SKM-1 (cell line): ENCODE results near the gene UCK1.
"Not testable (repeated sequence)": the region's sequence is repeated elsewhere in the genome, so short reads cannot be mapped to it uniquely, and the experiment has no call there.

ENCODE experiments used
- DNase-seq: peaks from one replicate; lab custom pipeline; 2025; ENCODE audit not compliant: unreplicated experiment; lab: John Stamatoyannopoulos, UW

The UCK1 gene

DNA sequence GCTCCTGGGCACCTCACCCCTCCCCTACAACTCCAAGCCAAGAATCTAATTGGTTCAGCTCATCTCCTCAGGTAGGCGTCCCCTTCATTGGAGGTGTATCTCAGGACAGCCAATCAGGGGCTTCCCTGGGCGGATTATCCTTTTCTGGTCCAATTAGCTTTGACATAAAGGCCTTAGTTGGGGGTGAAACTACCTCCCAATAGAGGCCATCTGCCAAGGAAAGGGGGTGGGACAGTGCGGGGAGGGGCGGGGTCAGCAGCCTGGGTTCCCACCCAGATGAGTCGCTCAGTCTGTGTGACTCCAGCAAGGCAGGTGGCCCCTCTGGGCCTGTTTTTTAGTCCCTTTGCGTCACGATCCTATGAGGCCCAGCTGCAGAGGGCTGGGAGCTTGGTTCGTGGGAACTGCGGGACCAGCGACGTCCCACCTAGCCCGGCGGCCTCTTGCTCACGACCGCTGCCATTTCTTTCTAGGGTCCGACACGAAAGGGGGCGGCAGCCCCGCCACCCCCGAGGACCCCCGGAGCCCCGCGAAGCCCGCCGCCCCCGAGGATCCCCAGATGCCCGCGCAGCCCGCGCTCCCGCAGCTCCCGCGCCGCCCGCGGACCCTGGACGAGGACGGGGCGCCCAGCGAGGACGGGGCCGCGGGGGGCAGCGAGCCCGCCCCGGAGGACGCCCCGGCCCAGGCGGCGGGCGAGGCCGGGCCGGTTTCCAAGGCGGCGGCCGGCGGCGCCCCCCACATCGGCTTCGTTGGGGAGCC, 23.2 kb upstream of the UCK1 start:
- DNase-seq, result no peak

DNA sequence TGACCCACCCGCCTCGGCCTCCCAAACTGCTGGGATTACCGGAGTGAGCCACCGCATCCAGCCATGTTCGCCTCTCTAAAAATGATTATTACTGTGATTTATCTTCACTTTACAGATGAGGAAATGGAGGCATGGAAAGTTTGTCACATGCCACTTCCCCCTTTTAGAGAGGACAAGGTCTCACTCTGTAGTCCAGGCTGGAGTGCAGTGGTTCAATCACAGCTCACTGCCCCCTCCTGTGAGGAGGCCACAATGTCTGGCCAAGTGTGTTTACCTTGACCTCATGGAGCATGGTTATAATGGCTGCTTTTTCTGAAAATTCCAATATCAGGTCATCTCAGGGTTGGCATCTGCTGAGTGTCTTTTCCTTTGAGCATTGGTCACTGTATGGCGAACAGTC, 21.0 kb upstream of the UCK1 start:
- DNase-seq, result no peak

DNA sequence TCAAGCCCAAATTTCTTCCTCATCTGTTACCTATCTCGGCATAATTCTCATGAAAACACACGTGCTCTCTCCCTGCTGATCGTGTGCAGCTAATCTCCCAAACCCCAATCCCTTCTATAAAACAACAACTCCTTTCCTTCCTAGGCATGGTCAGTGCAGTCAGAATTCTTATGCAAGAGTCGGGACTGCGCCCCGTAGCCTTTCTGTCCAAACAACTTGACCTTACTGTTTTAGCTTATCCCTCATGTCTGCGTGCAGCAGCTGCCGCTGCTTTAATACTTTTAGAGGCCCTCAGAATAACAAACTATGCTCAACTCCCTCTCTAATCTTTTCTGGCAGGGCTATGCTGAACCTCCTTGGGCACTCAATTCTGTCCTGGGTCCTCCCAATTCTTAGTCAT, 19.4 kb upstream of the UCK1 start:
- not testable (repeated sequence) for DNase-seq

DNA sequence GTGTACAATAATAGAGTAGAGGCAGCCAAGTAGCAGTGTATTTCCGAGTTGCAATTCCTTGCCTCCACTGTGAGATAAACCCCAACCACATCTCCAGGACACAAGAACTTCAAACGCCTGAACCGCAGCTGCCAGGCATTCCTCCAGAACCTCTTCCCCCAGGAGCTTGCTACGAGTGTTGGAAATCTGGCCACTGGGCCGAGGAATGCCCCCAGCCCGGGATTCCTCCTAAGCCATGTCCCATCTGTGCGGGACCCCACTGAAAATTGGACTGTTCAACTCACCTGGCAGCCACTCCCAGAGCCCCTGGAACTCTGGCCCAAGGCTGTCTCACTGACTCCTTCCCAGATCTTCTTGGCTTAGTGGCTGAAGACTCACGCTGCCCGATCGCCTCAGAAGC, 18.1 kb upstream of the UCK1 start:
- DNase-seq, result not testable (repeated sequence)

DNA sequence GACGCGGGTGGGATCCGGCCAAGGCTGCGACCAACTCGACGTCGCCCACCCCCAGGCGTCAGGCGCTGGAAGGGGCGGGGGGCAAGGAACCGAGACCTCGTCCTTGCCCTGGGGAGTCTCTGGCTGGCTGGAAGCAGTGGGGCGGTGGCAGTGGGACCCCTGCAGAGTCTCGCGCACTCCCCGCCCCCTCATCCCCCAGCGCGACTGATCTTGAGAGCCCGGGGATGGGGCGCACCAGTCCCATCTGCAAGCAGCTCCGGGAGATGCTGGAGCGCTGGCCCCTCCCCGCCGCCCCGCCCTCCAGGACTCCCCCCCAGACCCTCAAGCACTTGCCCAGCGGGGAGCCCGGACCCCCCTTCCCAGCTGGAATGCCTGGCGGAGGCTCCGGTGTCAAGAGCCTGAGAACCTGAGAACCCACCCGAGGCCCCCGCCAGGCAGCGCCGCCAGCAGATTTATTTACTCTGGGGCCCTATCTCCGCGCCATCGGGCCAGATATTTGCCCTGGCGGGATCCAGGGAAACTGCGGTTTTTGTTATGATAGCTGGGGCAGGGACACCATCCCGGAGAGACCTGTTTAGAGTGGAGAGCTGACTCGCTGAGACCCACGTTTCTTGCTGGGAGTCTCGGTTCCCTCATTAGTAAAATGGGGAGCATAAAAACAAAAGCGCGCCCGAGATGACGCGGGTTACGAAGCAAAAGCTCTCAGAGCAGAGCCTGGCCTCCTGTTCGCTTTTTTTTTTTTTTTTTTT, 15.4 kb upstream of the UCK1 start:
- no peak for DNase-seq

DNA sequence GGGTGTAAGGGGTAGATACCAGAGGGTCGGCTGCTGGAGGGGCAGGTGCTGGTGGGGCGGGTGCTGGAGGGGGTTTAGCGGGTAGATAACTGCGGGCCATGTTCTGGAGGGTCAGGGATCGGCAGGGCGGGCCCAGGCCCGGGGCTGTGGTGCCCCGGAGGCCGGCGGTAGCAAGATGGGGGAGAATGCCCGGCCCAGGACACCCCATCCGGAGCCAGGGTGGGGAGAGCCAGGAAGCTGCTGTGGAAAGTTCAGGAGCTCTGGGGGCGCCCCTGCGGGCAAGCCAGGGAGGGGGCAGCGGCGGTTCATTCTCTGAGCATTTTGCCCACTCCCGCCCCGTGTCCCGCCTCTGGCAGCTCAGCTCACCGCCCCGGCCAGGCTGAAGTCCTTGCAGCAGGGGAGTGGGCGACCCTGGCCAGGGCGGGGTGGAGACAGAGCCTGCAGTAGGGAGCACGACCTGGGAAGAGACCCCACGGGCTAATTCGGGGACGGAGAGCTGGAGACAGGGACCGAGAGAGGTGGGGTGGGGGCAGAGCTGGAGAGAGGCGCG, 14.8 kb upstream of the UCK1 start:
- no peak for DNase-seq

DNA sequence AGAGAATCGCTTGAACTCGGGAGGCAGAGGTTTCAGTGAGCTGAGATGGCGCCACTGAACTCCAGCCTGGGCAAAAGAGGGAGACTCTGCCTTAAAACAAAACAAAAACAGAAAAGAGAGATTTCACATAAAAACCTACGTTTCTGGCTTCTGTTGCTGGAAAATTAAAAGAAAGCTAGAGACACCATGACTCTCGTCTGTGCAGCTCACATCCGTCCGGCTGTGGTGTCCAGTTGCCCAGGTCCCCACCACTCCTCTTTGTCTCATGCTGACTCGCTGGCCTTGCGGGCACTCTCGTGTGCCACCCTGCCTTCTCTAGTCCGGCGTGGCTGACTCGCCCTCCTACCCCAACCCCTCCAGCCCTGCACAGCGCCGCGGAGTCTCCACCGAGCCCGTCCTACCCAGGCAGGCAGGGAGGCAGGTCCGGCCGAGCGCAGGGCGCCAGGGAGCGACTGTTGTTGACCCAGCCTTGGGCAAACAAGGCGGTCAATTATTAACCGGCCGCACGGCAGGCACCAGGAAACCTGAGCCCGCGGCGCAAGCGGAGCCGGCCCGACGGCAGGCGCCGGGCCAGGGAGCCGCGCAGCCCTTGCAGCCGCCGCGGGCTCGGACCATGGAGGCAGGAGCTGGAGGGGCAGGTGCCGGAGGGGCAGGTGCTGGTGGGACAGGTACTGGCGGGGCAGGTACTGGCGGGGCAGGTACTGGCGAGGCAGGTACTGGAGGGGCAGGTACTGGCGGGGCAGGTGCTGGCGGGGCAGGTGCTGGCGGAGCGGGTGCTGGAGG, 14.1 kb upstream of the UCK1 start, which contains the start of gene PRRT1B:
PRRT1B (plus strand) TSS at position 521 of the 783 bp plus-strand sequence; CDS start at position 614, 93 bp downstream.
- no peak for DNase-seq

DNA sequence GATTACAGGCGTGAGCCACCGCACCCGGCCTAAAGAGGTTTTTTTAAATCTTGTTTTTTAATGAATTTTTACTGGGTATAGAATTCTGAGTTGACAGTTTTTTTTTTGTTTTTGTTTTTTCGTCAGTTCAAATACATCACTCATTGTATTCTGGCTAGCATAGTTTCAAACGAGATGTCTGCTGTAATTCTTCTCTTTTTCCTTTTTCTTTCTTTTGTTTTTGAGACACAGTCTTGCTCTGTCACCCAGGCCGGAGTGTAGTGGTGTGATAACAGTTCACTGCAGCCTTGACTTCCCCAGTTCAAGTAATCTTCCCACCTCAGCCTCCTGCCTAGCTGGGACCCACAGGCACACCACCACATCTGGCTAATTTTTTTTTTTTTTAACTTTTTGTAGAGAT, 12.1 kb upstream of the UCK1 start:
- no peak for DNase-seq

DNA sequence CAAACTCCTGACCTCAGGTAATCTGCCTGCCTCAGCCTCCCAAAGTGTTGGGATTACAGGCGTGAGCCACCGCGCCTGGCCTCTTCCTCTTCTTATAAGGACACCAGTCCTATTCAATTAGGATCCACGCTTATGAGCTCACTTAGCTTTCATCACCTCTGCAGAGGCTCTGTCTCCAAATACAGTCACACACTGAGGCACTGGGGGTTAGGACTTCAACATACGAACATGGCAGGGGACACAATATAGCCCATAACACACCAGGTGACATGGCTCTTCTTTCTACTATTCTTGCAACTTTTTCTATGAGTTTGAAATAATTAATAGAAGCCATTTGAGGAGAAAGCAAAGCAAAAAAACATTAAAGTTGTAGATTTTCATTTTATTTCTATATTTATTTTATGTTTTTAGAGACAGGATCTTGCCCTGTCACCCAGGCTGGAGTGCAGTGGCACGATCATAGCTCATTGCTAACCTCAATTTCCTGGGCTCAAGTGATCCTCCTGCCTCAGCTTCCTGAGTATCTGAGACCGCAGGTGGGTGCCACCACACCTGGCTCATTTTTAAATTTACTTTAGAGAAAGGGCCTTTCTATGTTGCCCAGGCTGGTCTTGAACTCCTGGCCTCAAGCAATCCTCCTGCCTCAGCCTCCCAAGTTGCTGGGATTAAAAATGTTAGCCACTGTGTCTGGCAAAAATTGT, 8.3 kb upstream of the UCK1 start:
- no peak for DNase-seq

DNA sequence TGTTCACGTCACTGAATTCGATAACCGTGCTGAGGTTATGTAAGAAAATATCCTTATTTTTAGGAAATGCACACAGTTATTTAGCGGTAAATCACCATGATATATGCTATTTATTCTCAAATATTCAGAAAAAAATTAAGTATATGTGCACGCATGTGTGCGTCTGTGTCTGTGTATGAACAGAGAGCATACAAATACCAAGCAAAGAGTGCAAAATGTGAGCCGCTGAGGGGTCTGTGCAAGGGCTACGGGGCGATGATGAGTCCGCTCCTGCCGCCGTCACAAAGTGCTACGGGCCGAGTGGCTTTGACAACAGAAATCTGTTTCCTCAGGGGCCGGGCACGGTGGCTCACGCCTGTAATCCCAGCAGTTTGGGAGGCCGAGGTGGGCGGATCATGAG, 6.9 kb upstream of the UCK1 start:
- no peak for DNase-seq

DNA sequence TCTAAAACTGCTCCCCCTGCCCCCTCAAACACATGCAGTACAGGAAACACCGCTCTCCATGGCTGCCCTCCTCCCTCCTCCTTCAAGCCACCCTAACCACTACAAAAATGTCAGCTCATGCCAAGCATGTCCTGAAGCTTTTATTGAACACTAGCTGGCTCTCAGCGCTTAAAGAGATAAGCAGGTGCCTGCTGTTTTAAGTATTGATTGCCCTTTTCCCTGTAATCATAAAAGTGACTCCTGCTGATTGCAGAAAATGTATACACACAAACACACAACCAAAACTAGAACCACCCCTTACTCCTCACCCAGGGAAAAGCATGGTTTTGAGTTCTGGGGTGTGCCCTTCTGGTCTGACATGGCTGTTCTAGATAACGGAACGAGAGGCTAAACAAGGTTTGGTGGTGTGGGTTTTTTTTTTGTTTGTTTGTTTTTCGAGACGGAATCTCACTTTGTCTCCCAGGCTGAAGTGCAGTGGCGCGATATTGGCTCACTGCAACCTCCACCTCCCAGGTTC, 3.7 kb upstream of the UCK1 start:
- no peak for DNase-seq

DNA sequence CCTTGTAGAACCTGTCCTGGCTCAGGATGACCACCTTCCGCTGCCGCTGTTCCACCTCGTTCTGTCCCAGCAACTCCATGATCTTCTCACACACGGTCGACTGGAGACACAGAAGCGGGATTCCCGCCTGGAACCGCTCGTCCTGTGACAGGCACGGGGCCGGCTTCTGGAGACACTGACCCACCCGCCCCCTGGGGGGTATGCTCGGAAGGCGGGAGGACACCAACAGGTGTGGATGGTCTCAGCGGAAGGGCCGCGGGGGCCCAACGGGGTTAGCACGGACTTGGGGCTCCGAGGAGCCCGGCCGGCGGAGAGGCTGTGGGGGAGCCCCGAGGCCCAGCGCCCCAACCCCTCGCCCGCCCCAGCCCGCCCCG, 530 bp downstream of the UCK1 start:
- DNase-seq, result no peak

DNA sequence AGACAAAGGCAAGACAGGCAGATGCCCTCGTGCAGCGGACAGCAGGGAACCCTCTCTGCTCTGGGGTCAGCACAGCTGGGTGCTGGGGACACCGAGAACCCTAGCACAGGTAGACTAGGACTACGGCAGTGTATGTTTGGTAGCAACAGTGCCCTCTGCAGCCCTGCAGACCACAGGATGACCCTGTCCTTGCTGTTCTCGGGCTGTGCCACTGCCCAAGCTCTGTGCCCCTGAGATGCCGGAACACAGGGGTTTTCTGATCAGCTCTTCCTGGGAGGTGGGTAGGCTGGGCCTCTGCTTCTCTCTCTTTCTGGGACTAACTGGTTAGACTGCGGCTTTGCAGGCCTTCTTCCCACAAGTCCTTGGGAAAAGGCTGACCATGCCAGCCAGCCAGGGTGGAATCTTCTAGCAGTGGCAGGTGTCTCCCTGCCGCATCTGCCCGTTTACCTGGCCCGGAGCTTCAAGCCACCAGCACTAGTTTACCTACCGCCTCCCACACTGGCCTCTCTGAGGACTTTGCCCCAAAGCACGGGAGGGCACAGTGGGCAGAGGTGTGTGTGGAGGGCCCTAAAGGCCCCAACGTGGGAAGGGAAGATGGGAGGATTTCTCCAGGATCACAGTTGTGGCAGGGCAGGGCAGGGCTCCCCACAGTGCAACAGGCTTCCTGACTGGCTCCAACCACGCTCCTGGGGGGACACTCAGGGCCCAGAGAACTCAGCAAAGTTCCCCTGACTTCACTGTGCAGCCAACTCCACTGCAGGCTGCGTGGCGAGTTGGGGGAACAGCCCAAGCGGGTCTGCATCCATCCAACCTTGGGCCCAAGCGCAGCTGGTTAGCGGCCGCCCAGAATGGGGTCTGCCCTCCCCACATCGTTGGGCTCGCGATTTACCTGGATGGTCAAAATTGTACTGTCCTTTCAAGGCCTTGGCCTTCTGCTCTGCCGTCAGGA, 1.2 kb downstream of the UCK1 start:
- no peak for DNase-seq

DNA sequence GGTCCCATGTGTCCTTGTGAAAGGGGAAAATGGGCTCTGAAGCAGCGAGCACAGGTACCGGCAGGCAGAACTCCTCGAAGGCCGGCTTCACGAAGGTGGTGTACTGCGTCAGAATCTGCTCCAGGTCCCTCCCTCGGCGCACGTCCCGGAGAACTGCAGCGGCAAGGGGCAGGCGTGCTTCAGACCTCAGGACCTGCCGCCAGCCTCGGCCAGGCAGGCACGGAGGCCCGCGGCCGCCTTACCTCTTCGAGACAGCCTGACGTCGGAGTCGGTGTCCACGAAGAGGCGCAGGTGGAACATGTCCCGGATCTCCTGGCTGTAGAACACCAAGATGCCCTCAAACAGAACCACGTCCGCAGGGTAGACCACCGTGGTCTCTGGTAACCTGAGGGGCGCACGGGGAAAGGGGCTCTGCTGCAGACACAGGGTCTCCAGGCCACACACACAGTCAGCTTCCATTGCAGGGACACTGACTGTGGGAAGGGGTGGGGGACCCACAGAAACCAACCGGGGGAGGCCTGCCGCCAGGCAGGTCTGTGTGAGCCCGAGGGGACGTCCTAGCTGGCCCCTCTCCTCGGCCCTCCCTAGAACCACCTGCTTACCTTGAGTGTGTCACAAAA, 2.1 kb downstream of the UCK1 start:
- no peak for DNase-seq

DNA sequence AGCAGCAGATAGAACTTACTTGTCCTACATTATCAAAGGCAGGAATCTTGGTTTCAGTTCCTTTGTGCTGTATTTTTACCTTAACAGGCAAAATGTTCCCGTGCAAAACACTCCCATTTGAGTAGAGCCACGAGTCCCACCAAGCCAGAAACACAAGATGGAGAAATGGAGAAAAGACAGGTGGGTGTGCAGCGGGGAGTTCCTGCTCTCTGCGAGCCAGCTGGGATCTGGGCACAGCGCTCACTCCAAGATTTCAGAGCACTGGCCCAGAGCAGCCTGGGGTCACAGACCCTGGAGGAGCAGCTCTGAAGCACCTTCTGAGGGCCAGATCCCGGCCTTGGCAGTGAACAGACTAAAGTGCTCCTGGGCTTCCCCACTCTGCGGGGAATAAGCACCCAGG, 2.9 kb downstream of the UCK1 start:
- no peak for DNase-seq

DNA sequence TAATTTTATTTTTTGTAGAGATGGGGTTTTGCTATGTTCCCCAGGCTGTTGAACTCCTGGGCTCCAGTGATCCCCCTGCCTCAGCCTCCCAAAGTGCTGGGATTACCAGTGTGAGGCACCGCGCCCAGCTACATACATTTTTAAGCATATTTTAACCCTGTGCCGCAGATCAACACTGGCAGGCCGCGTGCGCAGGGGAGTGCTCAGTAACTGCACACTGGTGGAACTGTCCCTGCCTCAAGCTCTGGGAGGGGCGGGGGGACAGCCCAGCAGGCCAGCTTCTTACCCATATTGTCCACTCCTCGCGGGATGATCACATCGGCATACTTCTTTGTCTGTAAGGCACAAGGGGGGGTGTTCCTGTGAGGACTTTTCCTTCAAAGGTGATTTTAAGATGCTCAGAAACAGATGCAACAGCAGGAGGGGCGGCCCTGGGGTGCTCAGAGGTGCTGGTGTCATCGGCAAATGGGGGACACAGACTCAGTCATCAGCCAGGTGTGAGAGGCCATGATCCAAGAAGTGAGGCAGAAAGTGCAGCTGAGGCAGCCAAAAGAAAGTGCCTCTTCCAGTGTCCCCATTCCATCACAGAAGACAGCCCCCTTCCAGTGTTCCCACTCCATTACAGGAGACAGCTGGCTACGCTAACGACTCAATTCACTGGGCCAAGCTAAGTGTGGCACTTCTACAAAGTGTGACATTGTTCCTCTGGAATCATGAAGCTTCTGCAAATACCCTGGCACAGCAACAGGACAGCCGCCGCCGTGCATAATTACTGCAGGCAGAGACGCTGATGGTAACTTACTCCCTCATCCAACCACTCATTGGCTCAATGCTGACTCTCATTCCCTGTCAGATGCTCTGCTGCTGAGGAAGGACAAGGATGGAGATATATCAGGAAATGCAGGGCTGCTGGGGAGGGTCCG, 5.2 kb downstream of the UCK1 start:
- DNase-seq, result no peak

DNA sequence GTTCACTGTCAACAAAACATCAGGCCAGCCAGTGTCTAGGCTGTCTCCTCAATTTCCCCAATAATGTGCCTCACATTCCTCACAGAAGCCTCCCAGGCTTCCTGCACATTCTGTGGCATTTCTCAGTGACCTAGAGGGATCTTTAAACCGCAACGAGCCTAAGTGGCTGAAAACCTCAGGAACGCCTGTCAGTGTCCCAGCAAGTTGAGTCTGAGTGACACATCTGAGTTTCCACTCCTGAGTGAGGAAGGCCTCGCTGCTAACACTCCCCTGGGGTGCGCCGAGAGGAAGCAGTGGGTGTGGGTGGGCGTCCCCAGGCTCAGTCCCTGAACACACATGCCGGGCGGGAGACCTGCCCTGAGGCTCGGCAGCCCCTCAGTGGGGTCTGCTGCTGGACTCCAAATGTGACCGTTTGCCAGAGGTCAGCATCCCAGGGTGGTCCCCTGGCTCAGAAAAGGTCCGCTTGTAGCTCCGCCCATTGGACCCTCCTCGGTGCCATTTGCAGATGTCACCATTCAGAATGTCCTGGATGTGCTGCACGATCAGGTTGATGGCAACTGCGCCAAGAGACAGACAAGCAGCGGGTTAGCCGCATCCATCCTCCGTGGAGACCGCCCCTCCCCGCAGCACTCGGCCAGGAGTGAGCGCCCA, 6.3 kb downstream of the UCK1 start:
- no peak for DNase-seq
